Measurements from ENCODE around the gene KLF16.

KLF16 gene

DNA sequence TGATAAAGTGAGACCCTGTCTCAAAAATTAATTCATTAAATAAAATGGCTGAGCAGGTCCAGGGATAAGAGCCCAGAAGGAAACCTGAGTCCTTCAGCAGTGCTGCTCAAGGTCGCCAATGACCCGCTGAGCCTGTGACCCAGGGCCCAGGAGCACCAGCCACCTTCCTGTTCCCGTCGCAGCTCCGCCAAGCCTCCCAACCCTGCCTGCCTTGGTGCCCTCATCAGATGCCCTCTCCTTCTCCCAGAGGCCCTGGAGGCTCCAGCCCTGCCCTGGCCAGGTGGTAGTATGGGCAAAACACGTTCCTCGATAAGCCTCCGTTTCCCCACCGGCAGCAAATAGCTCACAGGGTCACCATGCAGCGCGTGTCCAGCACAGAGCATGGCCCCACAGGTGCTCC, 17.7 kb downstream of the KLF16 start:
- H3K27ac ChIP-seq = no peak overlapping the region
- TF ChIP-seq, protein P1, sequence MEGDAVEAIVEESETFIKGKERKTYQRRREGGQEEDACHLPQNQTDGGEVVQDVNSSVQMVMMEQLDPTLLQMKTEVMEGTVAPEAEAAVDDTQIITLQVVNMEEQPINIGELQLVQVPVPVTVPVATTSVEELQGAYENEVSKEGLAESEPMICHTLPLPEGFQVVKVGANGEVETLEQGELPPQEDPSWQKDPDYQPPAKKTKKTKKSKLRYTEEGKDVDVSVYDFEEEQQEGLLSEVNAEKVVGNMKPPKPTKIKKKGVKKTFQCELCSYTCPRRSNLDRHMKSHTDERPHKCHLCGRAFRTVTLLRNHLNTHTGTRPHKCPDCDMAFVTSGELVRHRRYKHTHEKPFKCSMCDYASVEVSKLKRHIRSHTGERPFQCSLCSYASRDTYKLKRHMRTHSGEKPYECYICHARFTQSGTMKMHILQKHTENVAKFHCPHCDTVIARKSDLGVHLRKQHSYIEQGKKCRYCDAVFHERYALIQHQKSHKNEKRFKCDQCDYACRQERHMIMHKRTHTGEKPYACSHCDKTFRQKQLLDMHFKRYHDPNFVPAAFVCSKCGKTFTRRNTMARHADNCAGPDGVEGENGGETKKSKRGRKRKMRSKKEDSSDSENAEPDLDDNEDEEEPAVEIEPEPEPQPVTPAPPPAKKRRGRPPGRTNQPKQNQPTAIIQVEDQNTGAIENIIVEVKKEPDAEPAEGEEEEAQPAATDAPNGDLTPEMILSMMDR (IDR thresholded peaks at IDR 0.05) = no peak
- no peak for TF ChIP-seq ZFX (IDR thresholded peaks at IDR 0.05; ENCODE audit: borderline replicate concordance)

DNA sequence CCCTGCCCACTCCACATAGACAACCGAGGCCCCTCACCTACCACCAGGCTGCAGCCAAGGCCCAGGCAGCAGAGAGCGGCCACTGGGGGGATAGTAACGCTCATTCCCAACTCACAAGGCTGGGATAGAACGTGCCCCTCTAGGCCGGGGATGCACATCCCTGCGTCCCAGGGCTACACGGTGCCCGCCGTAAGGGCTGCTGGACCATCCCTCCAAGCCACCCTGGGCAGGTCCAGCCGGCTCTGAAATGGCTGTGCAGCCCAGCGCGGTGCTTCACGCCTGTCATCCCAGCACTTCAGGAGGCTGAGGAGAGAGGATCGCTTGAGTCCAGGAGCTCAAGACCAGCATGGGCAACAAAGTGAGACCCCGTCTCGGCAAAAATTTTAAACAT, 18.3 kb downstream of the KLF16 start:
- no peak overlapping the region for H3K27ac ChIP-seq
- TF ChIP-seq, protein P1 (IDR thresholded peaks at IDR 0.05) = no peak
- no peak for TF ChIP-seq ZFX (IDR thresholded peaks at IDR 0.05; ENCODE audit: borderline replicate concordance)

DNA sequence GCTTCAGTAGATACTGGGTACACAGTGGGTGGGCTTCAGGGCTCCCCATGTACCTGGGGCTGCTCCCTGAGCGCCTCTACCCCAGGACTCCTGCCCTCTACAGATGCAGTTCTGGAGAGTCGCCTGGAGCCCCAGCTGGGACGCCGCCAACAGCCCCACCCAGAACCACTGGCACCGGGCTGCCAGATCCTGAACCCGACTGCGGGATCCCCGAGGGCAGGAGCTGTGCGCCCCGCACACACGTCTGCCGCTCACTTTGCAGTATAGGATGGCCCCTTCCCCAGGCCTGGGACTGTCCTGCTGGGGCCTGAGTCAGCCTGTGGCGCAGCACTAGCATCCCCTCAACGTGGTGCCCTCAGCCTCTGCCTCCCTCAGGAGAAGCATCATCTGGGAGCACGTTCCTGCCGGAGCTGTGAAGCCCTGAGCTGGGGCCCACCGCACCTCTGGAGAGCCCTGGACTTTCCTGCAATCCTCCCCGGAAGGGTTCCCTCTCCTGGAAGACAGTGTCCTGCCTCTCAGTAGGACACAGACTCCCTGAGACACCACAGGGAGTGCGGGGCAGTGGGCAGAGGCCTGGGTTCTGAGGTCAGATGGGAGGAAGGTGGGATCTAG, 18.8 kb downstream of the KLF16 start:
- H3K27ac ChIP-seq = no peak overlapping the region
- TF ChIP-seq, protein P1 (IDR thresholded peaks at IDR 0.05) = no peak
- TF ChIP-seq ZFX (IDR thresholded peaks at IDR 0.05; ENCODE audit: borderline replicate concordance) = no peak

DNA sequence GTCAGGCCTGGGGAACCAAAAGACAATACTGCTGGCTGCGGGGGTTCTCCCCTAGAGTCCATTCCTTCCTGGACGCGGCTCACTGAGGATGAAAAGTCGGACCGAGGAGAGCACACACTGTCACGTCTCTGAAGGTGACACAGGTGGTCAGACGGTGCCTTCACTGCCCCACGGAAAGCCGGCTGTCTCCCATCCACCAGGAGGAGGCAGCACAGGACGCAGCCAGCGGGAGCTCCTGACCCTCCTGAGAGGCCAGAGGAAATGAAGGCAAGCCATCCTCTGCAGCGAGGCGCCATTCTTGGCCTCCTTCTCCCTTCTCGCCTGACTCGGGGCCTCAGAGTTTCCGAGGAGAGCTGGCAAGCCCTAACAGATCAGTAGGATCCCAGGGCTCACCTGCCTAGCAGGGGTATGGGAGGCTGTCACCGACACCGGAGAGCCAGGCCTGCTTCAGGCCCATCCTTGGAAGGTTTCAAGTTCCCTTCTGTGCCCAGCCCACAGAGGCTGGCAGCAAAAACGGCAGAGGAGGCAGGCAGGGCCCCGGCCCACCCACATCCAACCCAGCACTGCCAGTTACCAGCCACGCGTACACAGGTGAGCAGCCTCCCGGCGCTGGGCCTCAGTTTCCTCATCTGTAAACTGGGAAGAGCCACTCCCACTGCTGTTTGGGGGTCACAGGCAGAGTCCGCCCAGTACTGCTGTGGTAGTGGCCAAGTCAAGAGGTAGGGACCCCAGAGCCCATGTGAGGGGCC, 19.6 kb downstream of the KLF16 start:
- no peak overlapping the region for H3K27ac ChIP-seq
- TF ChIP-seq, protein P1 (IDR thresholded peaks at IDR 0.05) = no peak
- no peak for TF ChIP-seq ZFX (IDR thresholded peaks at IDR 0.05; ENCODE audit: borderline replicate concordance)

DNA sequence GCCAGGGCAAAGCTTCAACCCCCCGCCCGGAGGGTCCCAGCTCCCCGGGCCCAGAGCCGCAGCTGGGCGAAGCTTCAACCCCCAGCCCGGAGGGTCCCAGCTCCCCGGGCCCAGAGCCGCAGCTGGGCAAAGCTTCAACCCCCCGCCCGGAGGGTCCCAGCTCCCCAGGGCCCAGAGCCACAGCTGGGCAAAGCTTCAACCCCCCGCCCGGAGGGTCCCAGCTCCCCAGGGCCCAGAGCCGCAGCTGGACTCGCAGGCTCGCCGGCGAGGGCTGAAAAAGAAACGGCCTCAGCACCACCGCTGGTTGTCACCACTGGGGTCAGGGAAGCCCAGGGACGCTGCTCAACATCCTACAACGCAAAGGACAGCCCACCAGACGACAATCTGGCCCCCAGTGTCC, 20.3 kb downstream of the KLF16 start:
- TF ChIP-seq, protein P1 (IDR thresholded peaks at IDR 0.05) = no peak
- TF ChIP-seq ZFX (IDR thresholded peaks at IDR 0.05; ENCODE audit: borderline replicate concordance) = no peak
- no peak overlapping the region for H3K27ac ChIP-seq

DNA sequence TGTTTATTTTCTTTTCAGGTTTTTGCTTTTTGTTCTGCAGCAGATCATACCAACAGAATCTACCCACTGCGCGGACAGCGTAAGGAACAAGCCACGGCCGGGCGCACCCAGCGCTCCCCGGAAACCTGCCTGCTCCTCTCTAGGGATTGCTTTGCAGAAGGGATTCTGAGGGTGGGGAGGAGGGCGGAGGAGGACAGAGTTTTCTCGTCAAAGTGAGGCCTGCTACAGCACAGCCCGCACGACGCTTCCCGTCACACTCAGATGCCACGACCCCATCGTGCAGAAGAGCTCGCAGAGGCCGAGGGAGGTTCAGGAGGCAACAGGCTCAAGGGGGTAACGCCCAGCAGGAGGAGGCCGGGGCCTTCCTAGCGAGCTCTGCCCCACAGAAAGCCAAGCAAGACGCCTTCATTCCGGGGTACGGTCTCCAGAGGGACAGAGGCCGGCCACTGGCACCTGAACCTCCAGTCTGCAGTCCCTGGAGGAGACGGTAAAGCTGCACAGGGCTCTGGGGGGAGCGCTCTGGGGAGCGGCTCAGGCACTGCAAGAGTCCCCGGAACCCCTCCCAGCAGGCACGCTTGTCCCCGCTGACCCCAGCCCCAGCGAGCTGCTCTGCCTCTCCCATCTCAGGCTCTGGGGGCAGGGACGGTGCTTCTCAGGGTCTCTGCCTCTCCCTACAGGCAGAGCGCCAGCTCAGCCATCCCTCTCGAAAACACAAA, 22.0 kb downstream of the KLF16 start:
- TF ChIP-seq, protein P1 (IDR thresholded peaks at IDR 0.05) = no peak
- no peak for TF ChIP-seq ZFX (IDR thresholded peaks at IDR 0.05; ENCODE audit: borderline replicate concordance)

More for the DNA sequence above, 22.0 kb downstream of the KLF16 start:
- no peak overlapping the region for H3K27ac ChIP-seq
